ENCODE results near the gene ASIC2.
A peak's percentile ranks its signal among the peaks of the same experiment; 100 is the strongest.

The ASIC2 gene

GRCh38 chr17:33055171-33055611 is 237.9 kb downstream of the ASIC2 start:
- no peak for DNase-seq

GRCh38 chr17:33054412-33054811 is 238.7 kb downstream of the ASIC2 start:
- no peak for DNase-seq

- DNase-seq: no peak
These were observed 239.4 kb downstream of the ASIC2 start for GRCh38 chr17:33053676-33054075.

GRCh38 chr17:33052856-33053255 is 240.2 kb downstream of the ASIC2 start:
- no peak for DNase-seq

DNA sequence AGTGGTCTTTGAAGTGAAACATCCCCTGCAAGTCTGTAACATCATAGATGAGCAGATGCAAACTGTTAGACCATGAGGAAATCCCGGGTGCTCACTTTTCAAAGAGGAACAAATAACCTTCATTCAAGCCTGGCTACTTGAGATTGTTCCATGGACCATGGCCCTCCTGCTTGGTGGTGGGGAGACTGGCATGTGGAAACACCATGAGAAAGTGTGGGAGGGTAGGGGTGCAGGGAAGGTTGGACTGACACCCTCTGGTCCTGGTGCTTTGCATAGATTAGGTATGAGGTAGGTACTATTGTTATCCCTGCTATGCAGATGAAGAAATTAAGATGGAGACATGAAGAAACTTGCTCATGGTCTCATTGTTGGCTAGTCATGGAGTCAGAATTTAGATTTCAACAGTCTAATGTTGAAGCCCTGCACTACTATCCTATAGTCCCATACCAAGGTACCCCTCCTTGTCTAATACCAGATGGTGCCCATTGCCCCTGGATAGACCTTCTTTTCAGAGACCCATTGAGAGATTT is 242.4 kb downstream of the ASIC2 start:
- no peak for DNase-seq

DNA sequence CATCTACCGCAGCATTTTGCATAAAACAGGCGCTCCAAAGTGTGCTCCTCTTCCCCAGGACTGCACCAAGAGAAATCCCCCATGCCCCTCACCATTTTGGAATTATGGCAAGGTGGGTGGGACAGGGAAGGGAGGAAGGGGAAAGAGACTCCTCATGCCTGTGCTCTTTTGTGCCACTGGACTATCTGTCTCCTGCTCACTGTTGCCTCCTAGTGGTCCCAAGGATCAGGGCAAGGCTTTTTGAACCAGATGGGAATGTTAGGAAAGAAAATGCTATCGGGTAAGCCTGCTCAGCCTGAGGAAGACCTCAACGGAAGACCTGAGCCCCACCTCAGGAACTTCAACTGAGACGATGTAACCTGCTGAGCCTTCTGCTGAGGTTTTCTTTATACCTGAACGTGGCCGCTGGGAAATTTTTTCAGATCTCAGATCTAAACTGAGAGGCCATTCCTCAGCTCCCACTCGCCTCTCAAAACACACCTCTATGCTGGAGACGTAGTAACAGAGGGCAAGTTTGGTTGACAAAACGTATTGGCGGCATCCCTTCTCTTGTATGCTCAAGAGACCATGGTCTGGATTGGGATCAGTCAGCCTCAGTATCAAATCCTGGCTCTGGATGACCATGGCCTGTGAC is 243.2 kb downstream of the ASIC2 start:
- DNase-seq: peak; percentile 15 to 40

- no peak for DNase-seq
These were observed 246.5 kb downstream of the ASIC2 start for GRCh38 chr17:33046361-33047255.

DNA sequence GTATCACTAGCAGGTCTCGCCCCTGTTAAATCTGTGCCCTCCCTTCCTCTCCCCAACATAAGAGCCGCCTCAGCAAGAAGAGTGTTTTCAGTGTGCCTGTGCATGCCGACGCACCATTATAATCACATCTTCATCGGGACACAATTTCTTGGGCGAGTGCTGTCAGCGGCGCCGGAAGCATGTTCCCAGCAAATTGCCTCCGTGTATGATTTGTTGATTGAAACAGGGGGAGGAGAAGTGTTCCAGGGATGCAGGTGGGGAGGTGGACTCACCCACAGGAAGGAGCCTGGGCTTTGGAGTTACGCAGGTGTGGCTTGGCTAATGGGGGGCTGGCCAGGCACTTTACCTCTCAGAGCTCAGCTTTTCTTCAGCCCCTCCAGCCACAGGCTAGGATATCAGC is 247.9 kb downstream of the ASIC2 start:
- no peak for DNase-seq

- DNase-seq: no peak
These were observed 248.3 kb downstream of the ASIC2 start for GRCh38 chr17:33044771-33045170.

DNA sequence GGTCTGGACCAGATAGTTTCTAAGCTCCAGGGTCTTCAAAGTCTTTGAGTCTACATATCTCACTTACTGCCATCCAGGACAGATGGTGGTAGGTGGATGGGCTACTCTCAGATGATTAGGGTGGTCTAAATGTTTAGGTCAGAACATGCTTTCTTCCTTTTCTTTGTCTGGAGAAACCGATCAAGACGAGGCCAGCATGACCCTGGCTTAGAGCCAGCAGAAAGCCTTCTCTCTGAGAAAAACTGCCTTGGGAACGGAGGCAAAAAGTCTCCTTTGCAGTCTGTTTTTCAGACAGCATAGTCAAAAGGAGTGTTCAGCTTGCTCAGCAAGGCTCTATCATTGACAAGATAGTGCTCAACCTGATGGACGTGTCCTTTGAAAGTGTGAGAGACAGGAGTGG is 252.6 kb downstream of the ASIC2 start:
- no peak for DNase-seq

GRCh38 chr17:33039874-33040273 is 253.2 kb downstream of the ASIC2 start:
- DNase-seq: no peak

- no peak for DNase-seq
These were observed 254.4 kb downstream of the ASIC2 start for GRCh38 chr17:33038740-33039139.

- no peak for DNase-seq
These were observed 259.9 kb downstream of the ASIC2 start for GRCh38 chr17:33033176-33033575.

GRCh38 chr17:33028778-33029177 is 264.3 kb downstream of the ASIC2 start:
- no peak for DNase-seq

- no peak for DNase-seq
These were observed 265.0 kb downstream of the ASIC2 start for GRCh38 chr17:33028061-33028460.

DNA sequence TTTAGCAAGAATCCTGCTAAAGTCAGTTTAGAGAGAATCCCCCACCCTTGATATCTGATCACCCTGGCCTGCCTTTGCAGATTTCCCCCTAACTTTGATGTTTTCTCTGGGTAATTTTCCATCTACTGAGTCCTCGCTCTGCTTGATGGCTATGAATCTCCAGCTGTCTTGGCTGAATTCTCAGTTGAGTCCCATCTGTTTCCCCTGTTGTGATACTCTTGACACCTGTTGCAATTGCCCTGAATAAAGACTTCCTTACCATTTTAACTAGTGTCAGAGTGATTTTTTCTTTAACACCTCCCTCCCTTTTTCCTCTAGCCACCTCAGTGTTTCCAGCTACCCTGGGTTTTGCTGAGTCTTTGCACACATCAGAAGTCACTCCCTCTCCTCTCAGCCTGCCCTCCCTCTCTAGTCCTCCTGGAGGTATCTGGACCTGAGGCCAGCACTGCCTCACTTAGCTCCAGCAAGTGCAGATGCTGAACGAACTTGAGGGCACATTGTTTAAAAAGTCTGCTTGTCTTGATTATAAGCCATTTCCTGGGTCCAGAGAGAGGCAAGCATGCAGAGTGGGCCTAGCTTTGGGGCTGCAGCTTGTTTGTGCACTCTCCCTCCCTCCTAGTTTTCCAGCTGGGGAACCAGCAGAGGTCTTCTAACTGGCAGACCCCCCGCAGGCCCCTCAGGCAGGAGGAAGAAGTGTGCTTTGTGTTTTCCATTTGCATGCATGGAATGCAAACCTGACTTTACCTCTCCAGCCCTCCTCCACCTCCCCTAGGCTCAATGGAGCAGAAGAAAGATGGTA is 268.2 kb downstream of the ASIC2 start:
- no peak for DNase-seq

DNA sequence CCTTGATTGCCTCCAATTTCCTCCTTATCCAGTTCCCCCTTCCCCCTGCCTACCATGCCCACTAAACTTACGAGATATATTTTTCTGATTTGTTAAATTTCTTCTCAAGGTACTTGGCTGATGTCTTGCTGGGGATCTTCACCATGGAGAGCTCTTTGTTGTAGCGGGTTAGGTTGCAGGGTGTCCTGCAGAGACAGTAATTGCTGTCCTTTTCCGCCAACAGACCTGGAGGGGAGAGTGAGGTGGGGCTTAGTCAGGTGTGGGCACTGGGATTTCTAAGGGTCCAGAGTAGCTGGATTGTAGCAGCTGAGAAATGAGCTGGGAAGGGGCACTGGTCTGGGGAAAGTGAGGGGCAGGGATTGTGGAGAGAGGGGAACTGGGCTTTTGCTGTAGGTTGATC is 269.3 kb downstream of the ASIC2 start:
- no peak for DNase-seq

- DNase-seq: no peak
These were observed 271.2 kb downstream of the ASIC2 start for GRCh38 chr17:33021731-33022408.

- no peak for DNase-seq
These were observed 273.8 kb downstream of the ASIC2 start for GRCh38 chr17:33019161-33019890.

DNA sequence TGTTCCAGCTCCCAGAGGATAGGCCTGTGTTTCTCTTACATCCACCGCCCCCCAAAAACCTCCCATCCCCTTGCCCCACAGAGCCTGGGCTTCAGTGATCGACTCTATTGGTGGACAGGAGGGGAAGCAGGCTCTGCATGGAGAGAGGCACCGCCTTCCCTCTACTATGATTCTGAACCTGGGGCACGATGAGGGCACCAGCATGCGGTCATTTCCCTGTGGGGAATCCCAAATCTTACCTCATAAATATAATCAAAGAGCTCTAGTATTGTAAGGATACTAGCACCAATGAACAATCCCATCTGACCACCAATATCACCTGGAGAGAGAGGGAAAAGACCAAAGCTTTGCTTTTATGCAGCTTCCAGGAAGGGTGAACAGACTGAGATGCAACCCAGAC is 275.7 kb downstream of the ASIC2 start:
- DNase-seq: no peak

- DNase-seq: no peak
These were observed 276.2 kb downstream of the ASIC2 start for GRCh38 chr17:33016920-33017319.
